Endothelial cell of umbilical vein (primary cell): Measurements from ENCODE around the gene PROC. TPM values are rescaled to one million over a fixed set of nuclear protein-coding genes. Genes with fewer than 3 reads are reported as not detected.

Source experiments
- BruUV-seq: library from RNA; stranded (reverse); fragments of 400-500 nt; replicated peaks from 2 replicates; lab custom pipeline; 2021; lab: Mats Ljungman, UMichigan
- CTCF ChIA-PET: fragments of 300-600, 350-600 bp; sonication (Branson Sonifier 250); formaldehyde crosslinking; loops from one replicate; lab custom pipeline; 2021; ENCODE audit warnings: antibody characterized with exemption, inconsistent platforms; lab: Charles Lee
- POLR2A ChIA-PET: fragments of 300-600, 350-600 bp; sonication (Branson Sonifier 250); formaldehyde crosslinking; loops from one replicate; lab custom pipeline; 2021; ENCODE audit warnings: antibody characterized with exemption, inconsistent platforms; lab: Charles Lee
- DNase-seq: peaks from one replicate; pipeline ENCODE4 v3.0.0-alpha.2; 2011; ENCODE audit warnings: low read depth, low spot score
- FAIRE-seq: peaks from 2 replicates; lab custom pipeline; 2011; peaks lifted over from hg19 to GRCh38; lab: Jason Lieb, UNC
- H2AFZ ChIP-seq: 2 replicates; pipeline ENCODE4 v1.6.0; 2012; ENCODE audit warnings: low read depth, low read length, control low read depth, inconsistent platforms
- H3K27ac ChIP-seq: 2 replicates; pipeline ENCODE4 v1.5.1; 2011; ENCODE audit warnings: low read depth, mild to moderate bottlenecking, control low read depth, low read length, moderate library complexity; ENCODE audit not compliant: insufficient read depth
- H3K27me3 ChIP-seq, 2 experiments: 2 replicates each; pipeline versions ENCODE4 v1.6.0 to v1.6.1; 2011; ENCODE audit warnings: low read length in 2 of 2, mixed read lengths in 1 of 2; ENCODE audit not compliant: control insufficient read depth in 2 of 2, insufficient read depth in 2 of 2
- H3K36me3 ChIP-seq, 2 experiments: 2 replicates in 1 of 2; 3 replicates in 1 of 2; pipeline ENCODE4 v1.5.1; 2011; ENCODE audit warnings: low read length in 2 of 2, mild to moderate bottlenecking in 1 of 2, moderate library complexity in 1 of 2; ENCODE audit not compliant: control insufficient read depth in 2 of 2, insufficient read depth in 2 of 2; ENCODE audit errors: extremely low read depth in 1 of 2
- H3K4me1 ChIP-seq: 3 replicates; pipeline ENCODE4 v1.5.1; 2011; ENCODE audit warnings: mild to moderate bottlenecking, low read length; ENCODE audit not compliant: control insufficient read depth, insufficient read depth; ENCODE audit errors: extremely low read depth
- H3K4me2 ChIP-seq: 2 replicates; pipeline ENCODE4 v1.6.1; 2011; ENCODE audit warnings: low read length, control low read depth, mixed read lengths; ENCODE audit not compliant: insufficient read depth
- H3K4me3 ChIP-seq, 3 experiments: fragments of 200-600 bp in 1 of 3; sonication (generic), shearing (Covaris generic) in 1 of 3; replicated peaks in 1 of 3; 2 replicates each; pipeline ENCODE4 v1.5.1; 2011 to 2016; ENCODE audit warnings: control low read depth in 3 of 3, low read length in 3 of 3, mild to moderate bottlenecking in 2 of 3, inconsistent platforms in 1 of 3, low read depth in 1 of 3, moderate library complexity in 1 of 3; ENCODE audit not compliant: insufficient read depth in 1 of 3
- H3K79me2 ChIP-seq: 2 replicates; pipeline ENCODE4 v1.6.0; 2012; ENCODE audit warnings: low read length, inconsistent platforms; ENCODE audit not compliant: control insufficient read depth, insufficient read depth
- H3K9ac ChIP-seq: replicated peaks from 2 replicates; pipeline ENCODE3; 2011; ENCODE audit warnings: low read length, control low read depth; ENCODE audit not compliant: insufficient read depth; ENCODE audit errors: extremely low read depth
- H3K9me1 ChIP-seq: replicated peaks from 3 replicates; pipeline ENCODE4 v1.6.0; 2011; ENCODE audit warnings: mild to moderate bottlenecking, low read length; ENCODE audit not compliant: control insufficient read depth, insufficient read depth; ENCODE audit errors: extremely low read depth
- H3K9me3 ChIP-seq: replicated peaks from 2 replicates; pipeline ENCODE4 v1.5.1; 2012; ENCODE audit warnings: low read length, inconsistent platforms; ENCODE audit not compliant: control insufficient read depth, insufficient read depth
- H4K20me1 ChIP-seq: replicated peaks from 2 replicates; pipeline ENCODE3; 2011; ENCODE audit warnings: mild to moderate bottlenecking, low read length; ENCODE audit not compliant: control insufficient read depth, insufficient read depth; ENCODE audit errors: extremely low read depth
- EZH2 ChIP-seq: IDR thresholded peaks from 2 replicates; pipeline ENCODE4 v1.6.1; 2012; ENCODE audit warnings: borderline replicate concordance, low read depth, mild to moderate bottlenecking, moderate library complexity, low read length, inconsistent platforms; ENCODE audit not compliant: severe bottlenecking
- FOS ChIP-seq: IDR thresholded peaks from 2 replicates; pipeline ENCODE4 v1.6.1; 2011; ENCODE audit warnings: mild to moderate bottlenecking, low read length, moderate library complexity, borderline replicate concordance; ENCODE audit not compliant: insufficient read depth
- GATA2 ChIP-seq: IDR thresholded peaks from 2 replicates; pipeline ENCODE4 v1.7.0; 2011; ENCODE audit warnings: low read depth, mild to moderate bottlenecking, moderate library complexity, mixed read lengths, low read length; ENCODE audit not compliant: insufficient read length, insufficient read depth
- JUN ChIP-seq: IDR thresholded peaks from 2 replicates; pipeline ENCODE4 v1.6.1; 2011; ENCODE audit warnings: borderline replicate concordance, low read depth; ENCODE audit not compliant: insufficient read length, insufficient read depth
- MAX ChIP-seq: IDR thresholded peaks from 2 replicates; pipeline ENCODE4 v1.6.1; 2011; ENCODE audit not compliant: insufficient read depth, insufficient read length
- MYC ChIP-seq: IDR thresholded peaks from one replicate; pipeline ENCODE4 v1.6.1; 2011; ENCODE audit warnings: mild to moderate bottlenecking, low read depth, low read length
- POLR2A ChIP-seq: IDR thresholded peaks from 2 replicates; pipeline ENCODE4 v1.6.1; 2012; ENCODE audit warnings: low read depth, mild to moderate bottlenecking, control low read depth, low read length
- POLR2AphosphoS5 ChIP-seq: IDR thresholded peaks from 2 replicates; pipeline ENCODE4 v1.6.1; 2012; ENCODE audit warnings: low read depth, mild to moderate bottlenecking, control low read depth, low read length, moderate library complexity; ENCODE audit not compliant: insufficient read depth
- dilution Hi-C: fragments of 300-500 bp; cut with MboI; formaldehyde crosslinking; loops from one replicate; pipeline ENCODE4 v1.15.0; 2019; ENCODE audit warnings: low sequenced_read_pairs; ENCODE audit not compliant: extremely low pct_ligation_motif_present
- intact Hi-C: fragments of 100-400 bp; cut with micrococcal nuclease; formaldehyde crosslinking; loops from one replicate; pipeline ENCODE4 v1.10.0; 2022
- polyA plus RNA-seq, 4 experiments: library from polyadenylated mRNA; depleted of rRNA in 3 of 4; stranded (reverse) in 3 of 4; unstranded in 1 of 4; fragments of >200 nt; gene quantifications; 2 replicates each; pipeline versions ENCODE4 v1.2.1 to v1.2.3, GENCODE V29; 2011 to 2012; ENCODE audit warnings: missing spikeins in 1 of 4
- total RNA-seq: library from RNA; stranded (reverse); gene quantifications from 2 replicates; pipeline ENCODE4 v1.2.3, GENCODE V29; 2021
- TF ChIP-seq, protein P1 (sequence below), 2 donors: IDR thresholded peaks; 1 replicate in 1 of 2; 2 replicates in 1 of 2; pipeline ENCODE4 v1.5.1; 2011; ENCODE audit warnings: low read length in 2 of 2, mild to moderate bottlenecking in 2 of 2, moderate library complexity in 2 of 2, control low read depth in 1 of 2, inconsistent platforms in 1 of 2, low read depth in 1 of 2; ENCODE audit not compliant: insufficient read depth in 1 of 2; ENCODE audit errors: extremely low read depth in 1 of 2

Gene PROC
- total and polyA plus RNA-seq, 2 donors (not counting 3 experiments of a cell fraction or from before 2014, with no cell fraction given): not detected

DNA sequence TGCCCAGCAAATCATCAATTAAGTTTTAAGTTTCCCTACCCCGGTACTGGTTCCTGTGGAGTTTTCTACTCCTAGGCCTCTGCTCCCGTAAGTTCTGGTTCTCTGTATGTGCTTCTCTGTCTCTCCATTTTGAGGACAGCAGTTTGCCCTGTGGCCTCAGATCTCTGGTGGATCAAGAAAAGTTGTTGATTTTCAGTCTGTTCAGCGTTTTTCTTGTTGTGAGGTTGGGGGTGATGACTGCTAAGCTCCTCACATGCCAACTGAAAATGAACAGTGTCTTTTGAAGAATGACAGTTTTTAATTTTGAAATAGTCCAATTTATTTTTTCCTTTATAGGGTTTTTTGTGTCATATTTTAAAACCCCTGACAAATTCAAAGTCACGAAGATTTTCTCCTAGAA is 31.7 kb downstream of the PROC start:
- H2AFZ ChIP-seq: no peak overlapping the region
- H3K4me1 ChIP-seq: no peaks in the 10 kb centered on the region
- TF ChIP-seq MYC (no peak), EZH2 (no peak)
- H3K9me3 ChIP-seq: no peaks in the 10 kb centered on the region
- no TSS peak for BruUV-seq
- no peaks in the 10 kb centered on the region for H3K27me3 ChIP-seq
- DNase-seq (no peak), FAIRE-seq (no peak)
- H3K9me1 ChIP-seq: no peaks in the 10 kb centered on the region
- ChIA-PET CTCF (interaction anchor here (1.2 kb wide), 2 partner anchors 12 to 246 kb away, joined by 3 read pairs; no protein-coding TSS in a partner anchor), POLR2A (no interaction called here)
- H3K9ac ChIP-seq: no peak overlapping the region
- no peak overlapping the region for H3K4me2 ChIP-seq
- intact Hi-C loops (no loop called here), dilution Hi-C loops (no loop called here)
- H3K36me3 ChIP-seq: no peaks in the 10 kb centered on the region
- no peaks in the 10 kb centered on the region for H4K20me1 ChIP-seq
- H3K4me3 ChIP-seq: no peak overlapping the region
- H3K79me2 ChIP-seq: no peaks in the 10 kb centered on the region
- H3K27ac ChIP-seq: no peak overlapping the region

DNA sequence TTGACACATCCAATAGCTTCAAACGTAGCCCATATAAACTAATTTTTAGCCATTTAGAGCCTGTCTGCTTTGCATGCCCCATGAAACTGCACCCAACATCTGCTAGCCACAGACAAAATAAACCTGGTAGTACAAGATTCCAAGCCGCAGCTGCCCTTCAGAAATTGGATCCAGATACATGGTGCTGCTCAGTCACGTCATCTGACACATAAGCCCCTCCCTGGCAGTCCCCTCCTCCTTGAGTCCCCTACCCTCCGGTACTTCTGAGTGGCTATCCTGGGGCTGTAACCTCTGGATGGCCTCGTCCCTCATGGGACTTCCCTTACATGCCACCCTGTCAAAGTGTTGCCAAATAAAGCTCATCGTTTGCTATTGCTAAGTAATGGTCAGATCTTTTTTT is 33.8 kb downstream of the PROC start:
- H3K79me2 ChIP-seq: no peaks in the 10 kb centered on the region
- no peaks in the 10 kb centered on the region for H3K9me3 ChIP-seq
- H3K4me2 ChIP-seq: no peak overlapping the region
- dilution Hi-C loops (no loop called here), intact Hi-C loops (loop anchor here (2.0 kb wide), 1 partner anchor 97 kb away; no protein-coding TSS in a partner anchor)
- no peaks in the 10 kb centered on the region for H3K27me3 ChIP-seq
- no TSS peak for BruUV-seq
- DNase-seq (no peak), FAIRE-seq (no peak)
- H3K36me3 ChIP-seq: no peaks in the 10 kb centered on the region
- H3K4me1 ChIP-seq: no peaks in the 10 kb centered on the region
- H3K9ac ChIP-seq: no peak overlapping the region
- H3K9me1 ChIP-seq: no peaks in the 10 kb centered on the region
- H3K27ac ChIP-seq: no peak overlapping the region
- ChIA-PET CTCF (interaction anchor here (1.3 to 3.4 kb wide), 4 partner anchors 19 to 128 kb away, joined by 3 to 25 read pairs (median 6); no protein-coding TSS in a partner anchor), POLR2A (no interaction called here)
- TF ChIP-seq, protein P1, sequence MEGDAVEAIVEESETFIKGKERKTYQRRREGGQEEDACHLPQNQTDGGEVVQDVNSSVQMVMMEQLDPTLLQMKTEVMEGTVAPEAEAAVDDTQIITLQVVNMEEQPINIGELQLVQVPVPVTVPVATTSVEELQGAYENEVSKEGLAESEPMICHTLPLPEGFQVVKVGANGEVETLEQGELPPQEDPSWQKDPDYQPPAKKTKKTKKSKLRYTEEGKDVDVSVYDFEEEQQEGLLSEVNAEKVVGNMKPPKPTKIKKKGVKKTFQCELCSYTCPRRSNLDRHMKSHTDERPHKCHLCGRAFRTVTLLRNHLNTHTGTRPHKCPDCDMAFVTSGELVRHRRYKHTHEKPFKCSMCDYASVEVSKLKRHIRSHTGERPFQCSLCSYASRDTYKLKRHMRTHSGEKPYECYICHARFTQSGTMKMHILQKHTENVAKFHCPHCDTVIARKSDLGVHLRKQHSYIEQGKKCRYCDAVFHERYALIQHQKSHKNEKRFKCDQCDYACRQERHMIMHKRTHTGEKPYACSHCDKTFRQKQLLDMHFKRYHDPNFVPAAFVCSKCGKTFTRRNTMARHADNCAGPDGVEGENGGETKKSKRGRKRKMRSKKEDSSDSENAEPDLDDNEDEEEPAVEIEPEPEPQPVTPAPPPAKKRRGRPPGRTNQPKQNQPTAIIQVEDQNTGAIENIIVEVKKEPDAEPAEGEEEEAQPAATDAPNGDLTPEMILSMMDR (IDR thresholded peaks at IDR 0.05; ENCODE audit: extremely low read depth in 1 of 2, insufficient read depth in 1 of 2, low read depth in 1 of 2, low read length in 2 of 2): no peak
- no peak for TF ChIP-seq GATA2
- no peak for TF ChIP-seq POLR2AphosphoS5
- TF ChIP-seq POLR2A: no peak
- no peak for TF ChIP-seq MAX
- TF ChIP-seq EZH2: no peak
- TF ChIP-seq FOS: no peak
- no peak for TF ChIP-seq MYC
- no peak for TF ChIP-seq JUN
- no peaks in the 10 kb centered on the region for H4K20me1 ChIP-seq
- H3K4me3 ChIP-seq: no peak overlapping the region
- no peak overlapping the region for H2AFZ ChIP-seq
